GM08714 (cell line): Measurements from ENCODE around the gene AQP9.

Source experiments
- H3K4me3 ChIP-seq: fragments of 200-500 bp; sonication (Bioruptor generic); 2 replicates; pipeline ENCODE4 v1.5.1; 2014; ENCODE audit warnings: mild to moderate bottlenecking, low read length, inconsistent platforms
- ZNF274 ChIP-seq: IDR thresholded peaks from 2 replicates; pipeline ENCODE4 v1.6.1; 2012; ENCODE audit warnings: mild to moderate bottlenecking, low read depth, low read length

The AQP9 gene

GRCh38 chr15:58125333-58125732, 12.8 kb upstream of the AQP9 start:
- no peak for TF ChIP-seq ZNF274
- no peak overlapping the region for H3K4me3 ChIP-seq

- H3K4me3 ChIP-seq, result no peak overlapping the region
- TF ChIP-seq ZNF274, result no peak
Measured at GRCh38 chr15:58134886-58135285, 3.3 kb upstream of the AQP9 start.

- TF ChIP-seq ZNF274, result no peak
- no peak overlapping the region for H3K4me3 ChIP-seq
Measured at GRCh38 chr15:58135511-58136174, 2.5 kb upstream of the AQP9 start.

- no peak for TF ChIP-seq ZNF274
- H3K4me3 ChIP-seq, result no peak overlapping the region
Measured at GRCh38 chr15:58136731-58137130, 1.4 kb upstream of the AQP9 start.

GRCh38 chr15:58137686-58138085, 495 bp upstream of the AQP9 start:
- no peak overlapping the region for H3K4me3 ChIP-seq
- no peak for TF ChIP-seq ZNF274

GRCh38 chr15:58139276-58139988, 1.3 kb downstream of the AQP9 start:
- H3K4me3 ChIP-seq, result peak overlapping the region; percentile 30; the same call in 1 of the 2 replicates
- TF ChIP-seq ZNF274, result no peak

- H3K4me3 ChIP-seq, result peak overlapping the region; percentile 30; the same call in 1 of the 2 replicates
- no peak for TF ChIP-seq ZNF274
Measured at GRCh38 chr15:58139989-58140522, 1.9 kb downstream of the AQP9 start.

- no peak overlapping the region for H3K4me3 ChIP-seq
- no peak for TF ChIP-seq ZNF274
Measured at GRCh38 chr15:58141894-58142293, 3.7 kb downstream of the AQP9 start.

- no peak for TF ChIP-seq ZNF274
- H3K4me3 ChIP-seq, result no peak overlapping the region
Measured at GRCh38 chr15:58142827-58143461, 4.8 kb downstream of the AQP9 start.

- no peak for TF ChIP-seq ZNF274
- no peak overlapping the region for H3K4me3 ChIP-seq
Measured at GRCh38 chr15:58145606-58146005, 7.4 kb downstream of the AQP9 start.

- H3K4me3 ChIP-seq, result no peak overlapping the region
- no peak for TF ChIP-seq ZNF274
Measured at GRCh38 chr15:58146211-58146610, 8.0 kb downstream of the AQP9 start.

- no peak for TF ChIP-seq ZNF274
- H3K4me3 ChIP-seq, result no peak overlapping the region
Measured at GRCh38 chr15:58146749-58147148, 8.6 kb downstream of the AQP9 start.

GRCh38 chr15:58147171-58147611, 9.0 kb downstream of the AQP9 start:
- no peak for TF ChIP-seq ZNF274
- H3K4me3 ChIP-seq, result no peak overlapping the region

GRCh38 chr15:58148120-58148519, 9.9 kb downstream of the AQP9 start:
- TF ChIP-seq ZNF274, result no peak

More at GRCh38 chr15:58148120-58148519, 9.9 kb downstream of the AQP9 start:
- H3K4me3 ChIP-seq, result no peak overlapping the region
